GM23248 (cell line): ENCODE data around the gene CCNH.

Source experiments
- EZH2 ChIP-seq: fragments of 200-600 bp; sonication (generic); IDR thresholded peaks from 2 replicates; pipeline ENCODE4 v1.6.1; 2018; ENCODE audit warnings: antibody characterized with exemption, mild to moderate bottlenecking; ENCODE audit not compliant: insufficient read depth, poor library complexity, severe bottlenecking
- EZH2phosphoT487 ChIP-seq: fragments of 200-600 bp; sonication (generic); IDR thresholded peaks from 2 replicates; pipeline ENCODE4 v1.6.1; 2018; ENCODE audit warnings: antibody characterized with exemption, moderate library complexity, mild to moderate bottlenecking, low read depth; ENCODE audit not compliant: insufficient read depth

GRCh38 chr5:87430863-87431457, 18.2 kb upstream of the CCNH start:
- TF ChIP-seq EZH2phosphoT487, result no peak
- TF ChIP-seq EZH2, result no peak
